HS-27A (cell line): ENCODE measurements around the gene FCSK.
"Not testable (repeated sequence)": the region's sequence is repeated elsewhere in the genome, so short reads cannot be mapped to it uniquely, and the experiment has no call there.

Experiments used
- DNase-seq: peaks from one replicate; pipeline ENCODE4 v3.0.0-alpha.2; 2012; ENCODE audit warnings: low read depth, missing footprints

The FCSK gene

DNA sequence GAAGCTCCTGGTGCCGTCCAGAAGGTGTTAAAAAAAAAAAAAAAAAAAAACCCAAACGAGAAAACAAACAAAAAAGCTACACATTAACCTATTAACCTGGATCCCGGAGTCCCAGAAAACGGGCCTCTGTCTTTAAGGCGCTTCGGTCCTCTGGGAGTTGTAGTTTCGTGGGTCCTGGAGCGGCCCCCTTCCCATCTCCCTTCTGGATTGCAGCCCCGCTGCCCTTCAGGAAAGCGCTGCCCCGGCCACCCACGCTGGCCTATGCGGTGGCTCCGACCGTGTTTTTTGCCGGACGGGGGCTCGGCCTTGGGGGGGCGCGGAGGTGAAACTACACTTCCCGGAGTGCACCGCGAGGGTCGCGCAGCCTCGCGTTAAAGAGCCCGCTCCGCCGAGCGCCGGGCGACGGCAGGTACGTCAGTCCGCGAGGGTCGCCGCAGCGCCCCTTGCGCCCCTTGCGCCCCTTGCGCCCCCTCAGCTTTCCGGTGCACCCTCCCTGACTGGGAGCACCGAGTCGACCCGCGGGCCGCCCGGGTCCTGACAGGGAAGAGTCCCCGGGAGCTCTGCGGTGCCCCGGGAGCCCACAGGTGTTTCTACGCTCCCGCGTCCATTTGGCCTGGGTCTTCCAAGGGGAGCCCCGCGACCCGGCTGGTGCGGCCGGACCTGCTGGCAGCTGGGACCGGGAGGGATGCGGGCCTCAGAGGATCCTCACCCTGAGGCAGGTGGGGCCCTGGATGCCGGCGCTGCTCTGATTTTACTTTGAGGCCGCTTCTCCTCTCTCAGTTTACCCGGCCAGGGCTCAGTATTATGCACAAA lies at the start of gene FCSK:
Gene FCSK (plus strand): TSS at position 374 of the 813 bp plus-strand sequence. CDS start 8,596 bp downstream, outside the sequence.
- peak; percentile 30 for DNase-seq

DNA sequence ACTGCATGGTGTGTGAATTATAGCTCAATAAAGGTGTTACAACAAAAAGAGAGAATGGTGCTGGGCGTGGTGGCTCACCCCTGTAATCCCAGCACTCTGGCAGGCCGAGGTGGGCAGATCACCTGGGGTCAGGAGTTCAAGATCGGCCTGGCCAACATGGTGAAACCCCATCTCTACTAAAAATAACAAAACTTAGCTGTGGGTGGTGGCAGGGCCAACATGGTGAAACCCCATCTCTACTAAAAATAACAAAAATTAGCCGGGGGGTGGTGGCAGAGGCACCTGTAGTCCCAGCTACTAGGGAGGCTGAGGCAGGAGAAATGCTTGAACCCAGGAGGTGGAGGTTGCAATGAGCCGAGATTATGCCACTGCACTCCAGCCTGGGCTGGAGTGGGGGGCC lies 48.3 kb upstream of the FCSK start:
- DNase-seq: not testable (repeated sequence)

DNA sequence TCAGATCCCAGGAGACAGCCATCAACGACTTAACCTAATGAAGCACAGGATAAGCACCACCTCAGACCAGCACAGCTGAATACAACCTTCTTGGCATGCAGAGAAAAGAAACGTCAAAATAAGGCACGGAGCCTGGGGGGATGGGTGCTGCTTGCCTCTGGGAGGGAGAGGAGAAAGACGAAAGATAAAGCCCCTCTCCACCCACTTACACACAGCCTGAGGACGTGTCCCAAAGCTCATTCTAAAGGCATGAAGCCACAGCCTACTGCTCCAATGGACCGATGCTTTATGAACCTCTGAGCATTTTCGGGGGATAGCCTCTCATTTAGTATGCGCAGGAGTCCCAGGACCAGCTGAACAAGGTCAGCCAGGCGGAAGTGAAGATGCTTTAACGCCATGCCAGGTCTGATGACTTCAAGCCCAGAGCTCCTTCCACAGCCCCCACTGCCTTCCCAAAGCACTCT lies 46.6 kb upstream of the FCSK start:
- no peak for DNase-seq

- no peak for DNase-seq
Observed at GRCh38 chr16:70410734-70411133, 43.7 kb upstream of the FCSK start.

GRCh38 chr16:70412385-70412784 lies 42.0 kb upstream of the FCSK start:
- DNase-seq: no peak

- DNase-seq: not testable (repeated sequence)
Observed at GRCh38 chr16:70413572-70413971, 40.8 kb upstream of the FCSK start.

GRCh38 chr16:70416748-70417616 lies 37.4 kb upstream of the FCSK start:
- no peak for DNase-seq

DNA sequence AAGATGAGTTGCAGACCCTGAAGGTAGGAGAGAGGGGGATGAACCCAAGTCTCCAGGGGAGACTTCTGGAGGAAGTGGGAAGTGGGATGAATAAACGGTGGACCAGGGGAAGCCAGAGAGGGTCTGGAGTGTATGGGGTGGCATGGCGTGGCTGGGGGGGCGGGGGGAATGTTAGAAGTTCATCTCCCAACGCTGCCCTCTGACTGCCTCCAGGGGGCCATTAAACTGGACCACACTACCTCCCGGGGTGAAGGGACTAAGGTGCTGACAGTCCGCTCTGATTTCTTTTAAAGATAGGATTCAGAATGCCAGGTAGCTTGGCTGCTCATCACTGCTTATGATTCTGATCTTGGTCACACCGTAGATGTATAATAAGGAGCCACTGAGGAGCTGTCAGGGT lies 36.7 kb upstream of the FCSK start:
- DNase-seq: no peak

DNA sequence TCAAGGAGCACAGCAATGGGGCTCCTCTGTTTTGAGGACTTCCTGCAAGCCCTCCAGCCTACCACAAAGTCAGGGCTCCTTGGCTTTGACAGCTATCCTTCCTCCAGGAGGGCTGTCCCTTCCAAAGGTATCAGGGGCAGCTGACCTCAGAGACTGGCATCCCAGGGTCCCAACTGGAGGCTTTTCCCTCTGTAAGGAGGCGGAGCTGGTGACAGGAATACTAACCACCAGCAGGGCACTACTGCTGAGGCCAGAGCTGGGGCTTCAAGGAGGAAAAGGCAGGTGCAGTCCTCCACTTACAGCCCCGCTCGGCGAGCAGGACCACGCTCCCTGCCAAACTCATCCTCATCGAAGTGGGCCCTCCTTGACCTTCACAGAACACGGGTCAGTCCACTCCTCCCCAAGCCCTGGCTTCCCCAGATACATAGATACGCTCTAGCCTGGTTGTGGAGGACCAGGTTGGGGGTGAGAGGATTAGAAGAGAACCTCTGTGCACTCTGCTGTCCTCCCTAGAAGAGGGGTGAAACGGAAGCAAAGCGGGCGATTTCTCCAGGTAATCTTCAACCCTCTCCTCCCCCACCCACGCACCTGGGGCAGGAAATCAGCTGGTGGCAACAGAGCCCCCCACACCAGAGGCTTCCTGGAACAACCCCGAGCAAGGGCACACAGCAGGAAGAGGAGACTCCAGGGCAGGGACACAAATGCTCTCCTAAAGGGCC lies 36.0 kb upstream of the FCSK start:
- DNase-seq: no peak

DNA sequence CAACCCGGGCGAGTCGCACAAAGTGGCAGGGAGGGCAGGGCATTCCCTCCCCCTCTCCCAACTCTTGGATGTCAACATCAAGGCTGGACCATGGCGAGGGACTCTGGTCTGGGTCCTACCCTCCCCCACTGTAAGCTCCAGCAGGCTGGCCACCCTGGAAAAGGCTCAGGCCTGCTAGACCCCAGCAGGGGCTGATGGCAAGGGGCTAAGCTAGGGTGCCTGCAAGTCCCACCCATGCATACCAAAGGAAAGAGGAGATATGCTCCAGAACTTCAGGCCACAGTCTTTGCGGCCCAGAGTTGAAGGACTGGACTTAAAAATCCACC lies 35.4 kb upstream of the FCSK start:
- DNase-seq: no peak

- DNase-seq: no peak
Observed at GRCh38 chr16:70419384-70420327, 34.7 kb upstream of the FCSK start.

DNA sequence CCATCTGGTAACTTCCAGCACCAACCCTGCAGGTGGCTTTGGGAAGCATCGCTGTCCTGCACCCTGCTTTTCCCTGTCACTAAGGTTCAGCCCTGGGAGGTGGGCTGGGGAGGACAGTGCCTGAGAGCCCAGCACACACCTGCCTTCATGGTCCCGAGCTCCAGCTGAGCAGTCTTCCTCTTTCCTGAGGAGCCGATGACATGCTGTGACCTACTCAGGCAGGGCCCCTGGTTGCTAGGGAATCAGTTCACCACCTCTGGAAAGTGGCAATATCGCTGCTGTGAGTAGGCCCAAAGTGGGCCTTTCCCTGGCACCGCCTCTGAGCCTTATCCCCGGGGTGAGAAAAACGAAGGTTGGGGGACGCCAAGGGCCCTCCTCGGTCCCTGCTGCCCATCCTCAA lies 33.4 kb upstream of the FCSK start:
- no peak for DNase-seq

DNA sequence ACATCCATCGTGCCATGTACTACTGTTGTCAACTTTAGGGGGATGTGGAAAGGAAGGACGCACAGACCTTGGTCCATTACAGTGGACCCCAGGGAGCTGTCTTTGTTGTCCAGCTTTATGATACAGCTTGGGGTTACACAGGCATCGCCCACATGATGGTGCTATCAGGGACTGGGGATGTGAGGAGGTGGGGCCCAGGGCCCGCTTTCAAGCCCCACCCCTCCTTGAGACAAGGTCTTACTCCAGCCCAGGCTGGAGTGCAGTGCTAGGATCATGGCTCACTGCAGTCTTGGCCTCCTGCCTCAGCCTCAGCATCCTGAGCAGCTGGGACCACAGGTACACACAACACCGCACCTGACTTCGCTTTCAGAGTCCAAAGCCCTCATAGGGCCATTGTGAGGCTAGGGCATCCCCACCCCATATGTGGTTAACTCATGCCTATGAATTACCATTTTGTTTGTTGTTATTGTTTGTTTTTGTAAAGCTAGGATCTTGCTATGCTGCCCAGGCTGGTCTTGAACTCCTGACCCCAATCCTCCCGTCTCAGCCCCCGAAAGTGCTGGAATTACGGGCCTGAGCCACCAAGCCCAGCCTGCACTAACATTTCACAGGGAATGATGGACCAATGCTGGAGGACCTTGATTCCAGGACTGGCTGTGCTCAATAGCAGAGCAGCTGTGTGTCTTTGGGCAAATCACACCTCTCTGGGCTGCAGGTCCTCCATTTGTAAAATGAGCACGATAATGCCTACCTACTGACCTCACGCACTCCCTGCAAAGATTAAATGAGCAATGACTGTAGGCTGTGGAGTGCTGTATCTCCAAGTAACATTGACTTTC lies 32.7 kb upstream of the FCSK start:
- no peak for DNase-seq

DNA sequence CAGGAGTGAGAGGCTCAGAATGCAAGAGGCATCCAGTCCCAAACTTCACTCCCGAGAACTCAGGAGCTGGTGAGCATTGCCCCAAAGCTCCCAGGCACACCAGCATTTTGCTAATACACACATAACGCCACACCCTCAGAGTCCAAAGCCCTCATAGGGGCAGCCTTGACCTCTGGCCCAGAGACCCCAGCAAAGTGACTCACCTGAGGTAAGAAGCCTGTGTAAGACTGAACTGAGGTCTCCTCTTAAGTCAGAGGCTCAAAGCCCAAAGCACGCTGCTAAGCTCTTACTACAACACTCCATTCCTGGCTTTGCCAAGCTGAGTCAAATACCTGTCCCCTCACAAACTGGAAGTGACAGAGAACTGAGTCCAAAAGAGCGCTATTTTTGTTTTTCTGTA lies 31.9 kb upstream of the FCSK start:
- DNase-seq: no peak

DNA sequence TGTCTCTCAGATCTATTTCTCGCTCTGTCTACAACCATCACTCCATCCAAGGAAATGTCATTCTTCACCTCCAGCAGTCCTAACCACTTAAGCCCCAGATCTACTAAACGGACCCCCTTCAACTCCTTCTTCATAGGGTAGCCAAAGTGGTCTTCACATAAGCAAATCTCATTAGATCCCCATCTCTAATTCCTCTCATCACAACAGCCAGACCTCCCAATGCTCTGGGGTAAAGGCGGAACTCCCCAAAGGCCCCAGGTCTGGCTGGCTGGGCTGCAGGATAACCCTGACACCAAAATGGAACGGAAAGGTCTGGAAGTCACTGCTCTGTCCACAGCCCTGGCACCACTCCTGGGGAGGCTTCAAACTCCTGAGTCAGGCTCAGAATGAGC lies 26.6 kb upstream of the FCSK start:
- DNase-seq: no peak

- peak; percentile 87 for DNase-seq
Observed at GRCh38 chr16:70428178-70428998, 26.0 kb upstream of the FCSK start.

- no peak for DNase-seq
Observed at GRCh38 chr16:70429888-70430666, 24.3 kb upstream of the FCSK start.

DNA sequence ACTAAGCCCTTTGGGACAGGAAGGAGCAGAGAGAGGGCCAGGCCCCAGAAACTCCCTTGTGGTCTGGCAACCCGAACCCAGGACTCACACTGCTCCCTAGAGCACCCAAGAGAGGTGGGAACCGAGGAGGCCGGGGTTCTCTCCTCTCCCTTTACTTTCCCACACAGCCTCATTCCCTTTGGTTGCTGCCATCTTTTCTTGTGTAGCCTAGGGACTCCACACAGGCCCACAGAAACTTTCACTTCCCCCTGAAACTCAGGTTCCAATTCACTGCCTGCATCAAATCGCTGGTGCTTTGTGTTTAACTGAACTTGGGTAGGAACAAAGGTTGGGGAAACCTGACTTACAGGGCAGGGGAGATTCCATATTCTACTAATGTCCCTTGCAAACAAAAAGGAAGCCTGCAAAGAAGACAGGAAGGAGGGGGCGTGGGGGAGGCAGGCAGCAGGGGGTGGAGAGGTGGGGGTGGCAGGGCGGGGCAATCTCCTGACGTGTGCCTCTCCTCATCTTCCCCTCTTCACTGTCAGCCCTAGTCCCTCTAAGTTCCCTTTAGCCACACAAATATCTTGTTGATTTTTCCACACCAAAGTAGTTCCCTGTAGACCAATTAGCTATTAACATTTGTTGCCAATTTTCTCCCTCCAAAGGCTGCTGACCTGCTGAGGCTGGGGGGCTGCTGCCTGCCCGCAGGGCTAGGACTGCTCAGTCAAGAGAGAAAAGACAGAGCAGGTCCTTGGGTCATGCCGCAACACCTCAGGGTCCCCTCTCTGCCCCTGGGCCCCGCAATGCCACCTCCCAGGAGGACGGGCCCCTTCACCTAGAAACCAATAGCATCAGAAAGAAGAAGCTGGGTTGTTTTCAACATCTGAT lies 23.5 kb upstream of the FCSK start:
- DNase-seq: no peak
